OCI-LY1 (cell line): ENCODE measurements around the gene RPE65.
"Not testable (repeated sequence)": the region's sequence is repeated elsewhere in the genome, so short reads cannot be mapped to it uniquely, and the experiment has no call there.

Experiments
- H2AFZ ChIP-seq: fragments of 200-600 bp; sonication (generic), shearing (Covaris generic); 2 replicates; pipeline ENCODE4 v1.6.0; 2014; ENCODE audit warnings: antibody characterized with exemption, mild to moderate bottlenecking, low read length
- H3F3A ChIP-seq: fragments of 200-600 bp; sonication (generic), shearing (Covaris generic); 2 replicates; pipeline ENCODE4 v1.6.0; 2014; ENCODE audit warnings: mild to moderate bottlenecking, antibody characterized with exemption, low read length, moderate library complexity; ENCODE audit not compliant: insufficient read depth
- H3K27ac ChIP-seq: fragments of 200-600 bp; sonication (generic); 2 replicates; pipeline ENCODE4 v1.5.1; 2014; ENCODE audit warnings: low read length, mixed run types, mild to moderate bottlenecking, low read depth; ENCODE audit not compliant: poor library complexity, severe bottlenecking
- H3K27me3 ChIP-seq: fragments of 200-600 bp; sonication (generic); 2 replicates; pipeline ENCODE4 v1.6.0; 2014; ENCODE audit warnings: antibody characterized with exemption, mild to moderate bottlenecking, low read length, moderate library complexity; ENCODE audit not compliant: insufficient read depth
- H3K36me3 ChIP-seq: fragments of 200-600 bp; sonication (generic); 2 replicates; pipeline ENCODE4 v1.6.1; 2014; ENCODE audit warnings: mild to moderate bottlenecking, antibody characterized with exemption, low read length, moderate library complexity, mixed read lengths; ENCODE audit not compliant: insufficient read depth
- H3K4me1 ChIP-seq: fragments of 200-600 bp; sonication (generic); 2 replicates; pipeline ENCODE4 v1.5.1; 2014; ENCODE audit warnings: mild to moderate bottlenecking, low read length, moderate library complexity; ENCODE audit not compliant: insufficient read depth, severe bottlenecking
- H3K4me2 ChIP-seq: fragments of 200-600 bp; sonication (generic), shearing (Covaris generic); 2 replicates; pipeline ENCODE4 v1.6.1; 2014; ENCODE audit warnings: low read length
- H3K4me3 ChIP-seq: fragments of 200-600 bp; sonication (generic); 2 replicates; pipeline ENCODE4 v1.5.1; 2014; ENCODE audit warnings: low read length, low read depth, mild to moderate bottlenecking, mixed read lengths; ENCODE audit not compliant: poor library complexity, severe bottlenecking
- H3K79me2 ChIP-seq: fragments of 200-600 bp; shearing (Covaris generic); 2 replicates; pipeline ENCODE4 v1.6.1; 2016; ENCODE audit warnings: mixed run types, low read length, mixed read lengths; ENCODE audit not compliant: insufficient read depth
- H3K9ac ChIP-seq: fragments of 200-600 bp; sonication (generic), shearing (Covaris generic); 2 replicates; pipeline ENCODE4 v1.6.1; 2014; ENCODE audit warnings: mild to moderate bottlenecking, low read length, mixed read lengths
- H3K9me2 ChIP-seq: fragments of 200-600 bp; sonication (generic), shearing (Covaris generic); 2 replicates; pipeline ENCODE4 v1.6.1; 2014; ENCODE audit warnings: low read depth, mild to moderate bottlenecking, low read length, mixed read lengths
- H3K9me3 ChIP-seq: fragments of 200-600 bp; shearing (Covaris generic); 2 replicates; pipeline ENCODE4 v1.6.1; 2014; ENCODE audit warnings: low read length, mixed read lengths
- H4K20me1 ChIP-seq: fragments of 200-600 bp; sonication (generic), shearing (Covaris generic); 2 replicates; pipeline ENCODE4 v1.6.0; 2016; ENCODE audit warnings: mild to moderate bottlenecking, low read length; ENCODE audit not compliant: insufficient read depth
- EZH2 ChIP-seq: fragments of 200-600 bp; sonication (generic), shearing (Covaris generic); IDR thresholded peaks from 2 replicates; pipeline ENCODE4 v1.8.0; 2017; ENCODE audit warnings: borderline replicate concordance, mixed run types, mild to moderate bottlenecking, antibody characterized with exemption, low read length, moderate library complexity, mixed read lengths
- TF ChIP-seq, protein P1 (sequence below): fragments of 200-600 bp; sonication (generic), shearing (Covaris generic); IDR thresholded peaks from 2 replicates; pipeline ENCODE4 v1.5.1; 2017; ENCODE audit warnings: mild to moderate bottlenecking, antibody characterized with exemption, low read length, moderate library complexity, mixed read lengths

The RPE65 gene

DNA sequence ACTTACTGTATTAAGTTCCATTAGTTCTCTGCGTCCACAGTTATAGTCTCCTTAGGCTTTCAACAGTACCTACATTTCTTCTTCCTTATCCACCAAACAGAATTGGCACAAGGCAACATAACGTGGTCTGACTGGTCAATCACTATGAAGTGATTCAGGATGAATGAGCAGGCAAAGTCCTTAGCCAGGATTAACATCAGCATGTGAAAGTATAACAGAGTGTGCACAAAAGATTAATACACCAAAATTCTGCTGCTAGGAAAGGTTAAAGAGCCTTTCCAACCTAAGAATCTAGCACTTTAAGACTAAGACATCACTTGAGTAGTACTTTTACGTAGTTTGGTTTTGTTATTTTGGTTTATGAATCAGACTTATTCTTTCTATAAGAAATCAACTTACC, 31.3 kb upstream of the RPE65 start:
- no peaks in the 10 kb centered on the region for H3K4me1 ChIP-seq
- no peak overlapping the region for H3K27ac ChIP-seq
- no peak overlapping the region for H2AFZ ChIP-seq
- no peak for TF ChIP-seq EZH2
- TF ChIP-seq, protein P1, sequence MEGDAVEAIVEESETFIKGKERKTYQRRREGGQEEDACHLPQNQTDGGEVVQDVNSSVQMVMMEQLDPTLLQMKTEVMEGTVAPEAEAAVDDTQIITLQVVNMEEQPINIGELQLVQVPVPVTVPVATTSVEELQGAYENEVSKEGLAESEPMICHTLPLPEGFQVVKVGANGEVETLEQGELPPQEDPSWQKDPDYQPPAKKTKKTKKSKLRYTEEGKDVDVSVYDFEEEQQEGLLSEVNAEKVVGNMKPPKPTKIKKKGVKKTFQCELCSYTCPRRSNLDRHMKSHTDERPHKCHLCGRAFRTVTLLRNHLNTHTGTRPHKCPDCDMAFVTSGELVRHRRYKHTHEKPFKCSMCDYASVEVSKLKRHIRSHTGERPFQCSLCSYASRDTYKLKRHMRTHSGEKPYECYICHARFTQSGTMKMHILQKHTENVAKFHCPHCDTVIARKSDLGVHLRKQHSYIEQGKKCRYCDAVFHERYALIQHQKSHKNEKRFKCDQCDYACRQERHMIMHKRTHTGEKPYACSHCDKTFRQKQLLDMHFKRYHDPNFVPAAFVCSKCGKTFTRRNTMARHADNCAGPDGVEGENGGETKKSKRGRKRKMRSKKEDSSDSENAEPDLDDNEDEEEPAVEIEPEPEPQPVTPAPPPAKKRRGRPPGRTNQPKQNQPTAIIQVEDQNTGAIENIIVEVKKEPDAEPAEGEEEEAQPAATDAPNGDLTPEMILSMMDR: no peak
- H4K20me1 ChIP-seq: no peaks in the 10 kb centered on the region
- H3K9me3 ChIP-seq: no peaks in the 10 kb centered on the region
- H3K4me2 ChIP-seq: no peak overlapping the region
- H3F3A ChIP-seq: no peaks in the 10 kb centered on the region
- H3K27me3 ChIP-seq: no peaks in the 10 kb centered on the region
- H3K9ac ChIP-seq: no peak overlapping the region
- H3K36me3 ChIP-seq: peaks cover 89% of the 10 kb centered on the region
- H3K4me3 ChIP-seq: no peak overlapping the region
- no peaks in the 10 kb centered on the region for H3K9me2 ChIP-seq
- H3K79me2 ChIP-seq: no peaks in the 10 kb centered on the region

DNA sequence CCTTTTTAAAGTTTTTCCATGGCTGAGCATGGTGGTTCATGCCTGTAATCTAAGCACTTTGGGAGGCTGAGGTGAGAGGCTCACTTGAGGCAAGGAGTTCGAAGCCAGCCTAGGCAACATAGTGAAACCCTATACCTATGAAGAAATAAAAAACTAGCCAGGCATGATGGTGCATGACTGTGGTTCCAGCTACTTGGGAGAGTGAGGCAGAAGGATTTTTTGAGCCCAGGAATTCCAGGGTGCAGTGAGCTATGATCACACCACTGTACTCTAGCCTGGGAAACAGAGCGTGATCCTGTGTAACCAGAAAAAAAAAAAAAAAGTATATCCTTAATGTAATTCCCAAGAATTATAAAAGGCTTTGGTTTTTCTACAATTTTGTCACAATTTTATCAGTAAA, 29.7 kb upstream of the RPE65 start:
- H3K27ac ChIP-seq: no peak overlapping the region
- H3K36me3 ChIP-seq: peaks cover 76% of the 10 kb centered on the region
- no peak for TF ChIP-seq EZH2
- TF ChIP-seq, protein P1: no peak
- H3K9me2 ChIP-seq: no peaks in the 10 kb centered on the region
- H3K9me3 ChIP-seq: no peaks in the 10 kb centered on the region
- H2AFZ ChIP-seq: no peak overlapping the region
- no peak overlapping the region for H3K4me2 ChIP-seq
- H3K27me3 ChIP-seq: no peaks in the 10 kb centered on the region
- no peaks in the 10 kb centered on the region for H4K20me1 ChIP-seq
- no peaks in the 10 kb centered on the region for H3K4me1 ChIP-seq
- H3F3A ChIP-seq: no peaks in the 10 kb centered on the region
- no peak overlapping the region for H3K9ac ChIP-seq
- H3K79me2 ChIP-seq: no peaks in the 10 kb centered on the region
- no peak overlapping the region for H3K4me3 ChIP-seq

DNA sequence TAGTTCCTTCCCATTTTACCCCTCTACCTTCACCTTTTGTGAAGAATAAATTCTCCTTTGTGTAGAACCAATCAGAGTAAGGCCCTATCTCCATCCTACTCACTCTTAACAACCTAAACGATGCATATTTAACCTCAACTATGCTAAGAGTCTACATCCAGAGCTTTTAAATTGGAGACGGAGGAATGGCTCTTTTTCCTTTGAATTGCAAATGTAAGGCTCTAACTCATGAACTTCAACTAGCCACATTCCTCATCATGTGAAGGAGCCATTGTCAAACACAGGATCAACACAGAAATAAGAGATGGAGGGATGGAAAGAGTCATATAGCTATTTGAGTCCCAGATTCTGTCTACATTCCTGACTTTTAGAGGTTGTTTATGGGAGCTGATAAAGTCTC, 28.9 kb upstream of the RPE65 start:
- H3K36me3 ChIP-seq: peaks cover 70% of the 10 kb centered on the region
- TF ChIP-seq EZH2: no peak
- TF ChIP-seq, protein P1: no peak

DNA sequence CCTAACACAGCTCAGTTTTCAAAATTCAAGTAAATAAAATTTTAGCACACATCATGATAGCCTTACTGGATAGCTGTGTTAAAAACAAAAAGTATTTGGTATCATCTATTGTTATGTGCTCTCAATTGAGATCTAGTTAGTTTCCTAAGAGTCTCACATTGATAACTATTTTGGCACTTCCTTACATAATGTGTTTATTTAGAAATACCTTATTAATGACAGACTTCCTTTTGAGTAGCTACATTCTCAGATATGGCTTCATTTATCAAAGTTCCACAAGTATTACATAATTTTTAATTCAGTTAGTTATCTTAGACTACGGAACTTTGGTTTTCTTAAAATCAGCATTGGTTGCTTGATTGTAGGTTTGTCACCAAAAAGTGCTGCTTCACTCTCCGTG, 26.9 kb upstream of the RPE65 start:
- H3F3A ChIP-seq, H3K9me3 ChIP-seq, H3K79me2 ChIP-seq, H4K20me1 ChIP-seq, H3K27ac ChIP-seq, H3K4me2 ChIP-seq, H3K9me2 ChIP-seq, H2AFZ ChIP-seq, H3K4me1 ChIP-seq, H3K9ac ChIP-seq, H3K27me3 ChIP-seq, H3K4me3 ChIP-seq: not testable (repeated sequence)
- peaks cover 51% of the 10 kb centered on the region for H3K36me3 ChIP-seq

More for the DNA sequence above, 28.9 kb upstream of the RPE65 start:
- Histone ChIP-seq H3K4me3 (no peak overlapping the region), H3K9me3 (no peaks in the 10 kb centered on the region), H3K79me2 (no peaks in the 10 kb centered on the region), H3K27ac (no peak overlapping the region), H3K9me2 (no peaks in the 10 kb centered on the region), H3K27me3 (no peaks in the 10 kb centered on the region), H3K4me2 (no peak overlapping the region), H3K9ac (no peak overlapping the region), H2AFZ (no peak overlapping the region), H3K4me1 (no peaks in the 10 kb centered on the region), H4K20me1 (no peaks in the 10 kb centered on the region), H3F3A (no peaks in the 10 kb centered on the region)
